Chondrocyte (in vitro differentiated cells): ENCODE measurements around the gene NDUFS6. TPM values are rescaled to one million over a fixed set of nuclear protein-coding genes. Genes with fewer than 3 reads are reported as not detected.

ENCODE experiments used
- DNase-seq: peaks from one replicate; pipeline ENCODE4 v3.0.0; 2021; ENCODE audit warnings: mixed read lengths, low spot score
- H3K27ac Mint-ChIP-seq: one replicate; pipeline ENCODE4 v1.8.0; 2021; ENCODE audit warnings: mild to moderate bottlenecking, moderate library complexity, mixed read lengths; ENCODE audit not compliant: unreplicated experiment
- H3K27me3 Mint-ChIP-seq: 2 replicates; pipeline ENCODE4 v1.8.0; 2021; ENCODE audit warnings: low read depth, mixed read lengths
- H3K36me3 Mint-ChIP-seq: 2 replicates; pipeline ENCODE4 v1.8.0; 2021; ENCODE audit warnings: low read depth, mixed read lengths
- H3K4me1 Mint-ChIP-seq: 2 replicates; pipeline ENCODE4 v1.8.0; 2021; ENCODE audit warnings: low read depth, mild to moderate bottlenecking, mixed read lengths
- H3K4me3 Mint-ChIP-seq: one replicate; pipeline ENCODE4 v1.8.0; 2021; ENCODE audit warnings: mild to moderate bottlenecking, moderate library complexity, mixed read lengths; ENCODE audit not compliant: unreplicated experiment
- H3K9me3 Mint-ChIP-seq: 2 replicates; pipeline ENCODE4 v1.8.0; 2021; ENCODE audit warnings: low read depth, mixed read lengths
- CTCF ChIP-seq: fragments of 200-600 bp; sonication (generic); IDR thresholded peaks from 2 replicates; pipeline ENCODE4 v1.5.0; 2021; ENCODE audit warnings: antibody characterized with exemption, mild to moderate bottlenecking, moderate library complexity
- total RNA-seq: library from RNA; stranded (reverse); gene quantifications from 3 replicates; pipeline ENCODE4 v1.2.1, GENCODE V29; 2021

NDUFS6 gene
- total RNA-seq, 1 donor from 2014 or later, result 25.7 TPM

GRCh38 chr5:1793301-1793740 lies 7.9 kb upstream of the NDUFS6 start:
- no peaks in the 10 kb centered on the region for H3K27me3 Mint-ChIP-seq
- H3K9me3 Mint-ChIP-seq, result peaks cover 3% of the 10 kb centered on the region
- peaks cover 32% of the 10 kb centered on the region for H3K4me1 Mint-ChIP-seq
- no peak for DNase-seq
- no peak for TF ChIP-seq CTCF
- peak overlapping the region; percentile 53 for H3K27ac Mint-ChIP-seq
- peaks cover 2% of the 10 kb centered on the region for H3K36me3 Mint-ChIP-seq
- H3K4me3 Mint-ChIP-seq, result no peak overlapping the region

DNA sequence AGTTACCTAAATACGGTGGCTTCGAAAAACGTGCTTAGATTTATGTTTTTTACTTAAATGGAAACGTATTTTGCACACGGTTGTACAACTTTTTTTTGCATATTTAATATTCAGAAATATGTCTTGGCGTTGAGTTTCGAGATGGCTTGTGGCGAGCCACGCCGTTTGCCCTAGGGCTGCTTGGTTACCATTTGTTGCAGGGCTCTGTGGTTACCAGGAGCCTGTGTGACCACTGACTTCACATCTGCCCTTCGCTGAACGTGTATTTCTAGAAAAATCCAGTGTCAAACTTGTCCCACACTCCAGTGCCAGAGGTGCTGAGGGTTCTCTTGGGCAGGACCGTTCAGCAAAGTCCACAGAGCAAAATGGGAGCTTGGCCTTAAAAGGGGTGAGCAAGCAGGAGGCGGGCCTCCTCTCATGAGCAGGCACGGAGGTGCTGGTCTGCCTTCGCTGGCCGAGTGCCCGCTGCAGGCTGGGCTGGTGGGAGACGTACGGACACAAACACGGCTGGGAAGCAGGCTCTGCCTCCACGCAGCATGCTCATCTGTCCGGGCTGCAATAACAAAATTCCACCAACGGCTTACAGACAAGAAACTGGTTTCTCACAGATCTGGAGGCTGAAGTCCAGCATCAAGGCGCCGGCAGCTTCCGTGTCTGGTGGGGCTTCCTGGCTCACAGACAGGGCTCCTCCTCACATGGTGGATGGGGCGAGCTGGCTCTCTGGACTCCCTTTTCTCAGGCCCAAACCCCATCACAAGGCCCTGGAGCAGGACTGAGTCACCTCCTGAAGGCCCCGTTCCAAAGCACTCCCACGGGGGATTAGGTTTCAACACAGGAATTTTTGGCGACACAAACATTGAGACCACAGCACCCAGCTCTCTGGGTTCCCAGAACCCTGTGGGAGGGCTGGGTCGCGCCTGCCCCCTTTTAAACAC lies 7.0 kb upstream of the NDUFS6 start:
- H3K36me3 Mint-ChIP-seq, result peaks cover 2% of the 10 kb centered on the region
- no peak overlapping the region for H3K27ac Mint-ChIP-seq
- no peak for DNase-seq
- TF ChIP-seq CTCF, result no peak
- no peak overlapping the region for H3K4me3 Mint-ChIP-seq
- peaks cover 3% of the 10 kb centered on the region for H3K9me3 Mint-ChIP-seq
- peaks cover 39% of the 10 kb centered on the region for H3K4me1 Mint-ChIP-seq
- no peaks in the 10 kb centered on the region for H3K27me3 Mint-ChIP-seq

DNA sequence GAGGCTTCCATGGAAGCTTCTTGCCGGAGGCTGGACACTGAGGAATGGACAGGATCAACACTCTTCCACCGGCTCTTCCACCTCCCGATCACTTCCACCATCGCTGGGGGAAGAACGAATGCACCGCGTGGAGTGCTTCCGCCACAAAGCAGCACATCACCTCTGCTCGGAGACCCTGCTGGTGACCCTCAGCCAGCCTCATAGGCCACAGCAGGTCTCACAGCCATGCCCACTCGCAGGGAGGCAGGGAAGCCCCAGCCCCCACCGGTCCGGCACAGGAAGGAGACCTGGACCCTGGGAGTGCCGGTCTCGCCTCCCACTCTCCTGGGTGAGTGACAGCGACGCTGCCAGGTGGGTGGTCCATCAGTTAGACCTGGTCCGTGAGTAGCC lies 6.3 kb upstream of the NDUFS6 start:
- peaks cover 37% of the 10 kb centered on the region for H3K4me1 Mint-ChIP-seq
- no peaks in the 10 kb centered on the region for H3K27me3 Mint-ChIP-seq
- no peak overlapping the region for H3K4me3 Mint-ChIP-seq
- H3K27ac Mint-ChIP-seq, result peak overlapping the region; percentile 66
- no peak for TF ChIP-seq CTCF
- DNase-seq, result no peak
- peaks cover 3% of the 10 kb centered on the region for H3K9me3 Mint-ChIP-seq
- peaks cover 2% of the 10 kb centered on the region for H3K36me3 Mint-ChIP-seq

DNA sequence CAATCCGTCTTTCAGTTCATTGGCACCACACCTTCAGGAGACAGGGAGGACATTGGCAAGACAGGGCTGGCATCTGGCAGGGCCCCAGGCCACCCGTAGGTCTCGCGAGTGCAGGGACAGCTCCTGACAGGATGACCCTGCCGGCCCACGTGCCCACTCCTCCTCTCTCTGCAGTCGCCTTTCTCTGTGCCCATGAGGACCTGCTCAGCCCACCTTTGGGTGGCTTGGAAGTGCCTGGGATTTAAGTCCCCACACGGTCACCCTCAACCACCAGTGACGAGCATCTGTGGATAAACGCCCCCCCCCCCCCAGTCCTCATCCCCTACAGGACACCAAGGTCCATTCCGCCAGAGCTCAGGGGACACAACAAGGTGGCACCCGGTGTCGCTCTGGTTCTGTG lies 5.7 kb upstream of the NDUFS6 start:
- H3K27me3 Mint-ChIP-seq, result no peaks in the 10 kb centered on the region
- H3K9me3 Mint-ChIP-seq, result peaks cover 3% of the 10 kb centered on the region
- H3K4me3 Mint-ChIP-seq, result no peak overlapping the region
- no peak overlapping the region for H3K27ac Mint-ChIP-seq
- TF ChIP-seq CTCF, result no peak
- H3K36me3 Mint-ChIP-seq, result peaks cover 2% of the 10 kb centered on the region
- no peak for DNase-seq
- peaks cover 37% of the 10 kb centered on the region for H3K4me1 Mint-ChIP-seq

GRCh38 chr5:1795931-1796330 lies 5.3 kb upstream of the NDUFS6 start:
- Mint-ChIP-seq H3K4me1 (peaks cover 41% of the 10 kb centered on the region), H3K27ac (no peak overlapping the region), H3K36me3 (peaks cover 2% of the 10 kb centered on the region), H3K27me3 (no peaks in the 10 kb centered on the region), H3K9me3 (peaks cover 3% of the 10 kb centered on the region), H3K4me3 (no peak overlapping the region)
- DNase-seq, result no peak
- no peak for TF ChIP-seq CTCF
